H9 (cell line): ENCODE measurements around the gene CHCHD6. TPM values are rescaled to one million over a fixed set of nuclear protein-coding genes. Genes with fewer than 3 reads are reported as not detected.

Source experiments
- DNase-seq: peaks from one replicate; pipeline ENCODE4 v3.0.0-alpha.2; 2017
- H2AFZ ChIP-seq: one replicate; pipeline ENCODE4 v1.6.1; 2013; ENCODE audit warnings: mild to moderate bottlenecking, low read length, control low read depth, moderate library complexity
- H2AK5ac ChIP-seq: 2 replicates; pipeline ENCODE4 v1.6.1; 2013; ENCODE audit warnings: low read length, control low read depth, mixed read lengths; ENCODE audit not compliant: insufficient read length
- H2BK120ac ChIP-seq: one replicate; pipeline ENCODE4 v1.6.1; 2013; ENCODE audit warnings: low read depth, mild to moderate bottlenecking, low read length, control low read depth, inconsistent platforms; ENCODE audit not compliant: poor library complexity, severe bottlenecking
- H2BK12ac ChIP-seq: 2 replicates; pipeline ENCODE4 v1.6.1; 2013; ENCODE audit warnings: low read length, control low read depth, mixed read lengths, low read depth; ENCODE audit not compliant: insufficient read length
- H2BK15ac ChIP-seq: 2 replicates; pipeline ENCODE4 v1.6.1; 2013; ENCODE audit warnings: low read depth, low read length, control low read depth
- H2BK20ac ChIP-seq: one replicate; pipeline ENCODE4 v1.6.1; 2013; ENCODE audit warnings: low read depth, mild to moderate bottlenecking, low read length, control low read depth, inconsistent platforms; ENCODE audit not compliant: poor library complexity, severe bottlenecking
- H2BK5ac ChIP-seq: 2 replicates; pipeline ENCODE4 v1.6.1; 2013; ENCODE audit warnings: low read length, control low read depth, mixed read lengths; ENCODE audit not compliant: insufficient read length
- H3K14ac ChIP-seq: 2 replicates; pipeline ENCODE4 v1.6.1; 2013; ENCODE audit warnings: low read length, control low read depth; ENCODE audit not compliant: insufficient read depth
- H3K18ac ChIP-seq: 2 replicates; pipeline ENCODE4 v1.6.1; 2013; ENCODE audit warnings: low read depth, mild to moderate bottlenecking, mixed read lengths, low read length, control low read depth; ENCODE audit not compliant: insufficient read length
- H3K23ac ChIP-seq: 2 replicates; pipeline ENCODE4 v1.6.1; 2013; ENCODE audit warnings: low read length, control low read depth, mixed read lengths, low read depth; ENCODE audit not compliant: insufficient read length
- H3K23me2 ChIP-seq: 2 replicates; pipeline ENCODE4 v1.6.1; 2013; ENCODE audit warnings: low read depth, mild to moderate bottlenecking, mixed read lengths, low read length, control low read depth; ENCODE audit not compliant: insufficient read length, poor library complexity, severe bottlenecking
- H3K27ac ChIP-seq: 2 replicates; pipeline ENCODE4 v1.5.1; 2013; ENCODE audit warnings: low read length, control low read depth, mixed read lengths, low read depth; ENCODE audit not compliant: insufficient read length
- H3K27me3 ChIP-seq: 2 replicates; pipeline ENCODE4 v1.6.1; 2013; ENCODE audit warnings: low read length, control low read depth, inconsistent platforms; ENCODE audit not compliant: insufficient read depth
- H3K4ac ChIP-seq: 2 replicates; pipeline ENCODE4 v1.6.1; 2013; ENCODE audit warnings: low read depth, mild to moderate bottlenecking, control low read depth, inconsistent platforms, low read length, moderate library complexity
- H3K4me1 ChIP-seq: 2 replicates; pipeline ENCODE4 v1.6.1; 2013; ENCODE audit warnings: low read length, control low read depth, inconsistent platforms; ENCODE audit not compliant: insufficient read depth
- H3K4me2 ChIP-seq: 2 replicates; pipeline ENCODE4 v1.6.1; 2013; ENCODE audit warnings: low read length, control low read depth, mixed read lengths; ENCODE audit not compliant: insufficient read length, insufficient read depth
- H3K56ac ChIP-seq: 2 replicates; pipeline ENCODE4 v1.6.1; 2013; ENCODE audit warnings: low read depth, mild to moderate bottlenecking, mixed read lengths, low read length, control low read depth; ENCODE audit not compliant: insufficient read length
- H3K79me1 ChIP-seq: 2 replicates; pipeline ENCODE4 v1.6.1; 2013; ENCODE audit warnings: low read depth, mild to moderate bottlenecking, moderate library complexity, low read length, control low read depth, inconsistent platforms; ENCODE audit not compliant: insufficient read depth, poor library complexity, severe bottlenecking
- H3K79me2 ChIP-seq: 2 replicates; pipeline ENCODE4 v1.6.1; 2013; ENCODE audit warnings: low read length, control low read depth, inconsistent platforms; ENCODE audit not compliant: insufficient read depth
- H3K9ac ChIP-seq: 2 replicates; pipeline ENCODE4 v1.6.1; 2013; ENCODE audit warnings: low read length, control low read depth, mixed read lengths; ENCODE audit not compliant: insufficient read length; ENCODE audit errors: extremely low read depth
- H3K9me3 ChIP-seq: one replicate; pipeline ENCODE4 v1.6.1; 2013; ENCODE audit warnings: low read depth, low read length, inconsistent platforms; ENCODE audit not compliant: control insufficient read depth
- H3T11ph ChIP-seq: one replicate; pipeline ENCODE4 v1.6.1; 2013; ENCODE audit warnings: mild to moderate bottlenecking, low read length, control low read depth, inconsistent platforms
- H4K20me1 ChIP-seq: one replicate; pipeline ENCODE4 v1.6.1; 2013; ENCODE audit not compliant: control insufficient read depth, insufficient read length, insufficient read depth
- H4K5ac ChIP-seq: 2 replicates; pipeline ENCODE4 v1.6.1; 2013; ENCODE audit warnings: low read depth, mild to moderate bottlenecking, mixed read lengths, low read length, control low read depth; ENCODE audit not compliant: insufficient read length
- H4K8ac ChIP-seq: replicated peaks from 2 replicates; pipeline ENCODE4 v1.6.1; 2013; ENCODE audit warnings: low read length, control low read depth, mixed read lengths, low read depth; ENCODE audit not compliant: insufficient read length
- H4K91ac ChIP-seq: 2 replicates; pipeline ENCODE4 v1.6.1; 2013; ENCODE audit warnings: low read depth, mild to moderate bottlenecking, moderate library complexity, mixed read lengths, low read length, control low read depth; ENCODE audit not compliant: insufficient read length
- H3K27ac Mint-ChIP-seq, 3 experiments: 2 replicates in 2 of 3; 3 replicates in 1 of 3; pipeline ENCODE4 v1.8.0; 2020 to 2021; ENCODE audit warnings: mixed read lengths in 3 of 3, mild to moderate bottlenecking in 1 of 3, moderate library complexity in 1 of 3
- H3K27me3 Mint-ChIP-seq: 2 replicates; pipeline ENCODE4 v1.8.0; 2021; ENCODE audit warnings: low read depth, mild to moderate bottlenecking, moderate library complexity, mixed read lengths
- H3K36me3 Mint-ChIP-seq, 3 experiments: 2 replicates in 2 of 3; 3 replicates in 1 of 3; pipeline ENCODE4 v1.8.0; 2020 to 2021; ENCODE audit warnings: low read depth in 3 of 3, mixed read lengths in 3 of 3; ENCODE audit not compliant: insufficient read depth in 1 of 3
- H3K4me1 Mint-ChIP-seq, 2 experiments: 2 replicates each; pipeline ENCODE4 v1.8.0; 2020; ENCODE audit warnings: mixed read lengths in 2 of 2
- H3K4me3 Mint-ChIP-seq, 2 experiments: 2 replicates in 1 of 2; 3 replicates in 1 of 2; pipeline ENCODE4 v1.8.0; 2020 to 2021; ENCODE audit warnings: mild to moderate bottlenecking in 2 of 2, mixed read lengths in 2 of 2, moderate library complexity in 1 of 2
- H3K9me3 Mint-ChIP-seq, 2 experiments: 2 replicates in 1 of 2; 3 replicates in 1 of 2; pipeline ENCODE4 v1.8.0; 2020; ENCODE audit warnings: mild to moderate bottlenecking in 2 of 2, mixed read lengths in 2 of 2, moderate library complexity in 1 of 2
- CTCF ChIP-seq: fragments of 200-600 bp; sonication (generic); conservative IDR thresholded peaks from 3 replicates; pipeline ENCODE4 v1.8.0; 2021; ENCODE audit warnings: antibody characterized with exemption, mild to moderate bottlenecking
- WGBS: extraction: QIAGEN DNeasy Blood & Tissue Kit; methylation state at CpG from one replicate; pipeline ENCODE4 v1.1.7; 2013; ENCODE audit warnings: missing lambda C conversion rate, low lambda C conversion rate, mixed read lengths; ENCODE audit not compliant: insufficient read length; ENCODE audit errors: extremely low coverage; 5-methylcytosine and 5-hydroxymethylcytosine counted together
- total RNA-seq: library from RNA; stranded (reverse); gene quantifications from 2 replicates; pipeline ENCODE4 v1.2.1, GENCODE V29; 2021

The CHCHD6 gene
- total RNA-seq, 1 experiment from 2014 or later: 34.2 TPM

- no peak for TF ChIP-seq CTCF
- H2BK15ac ChIP-seq: no peak overlapping the region
- Mint-ChIP-seq H3K27ac (no peak overlapping the region), H3K36me3 (no peaks in the 10 kb centered on the region), H3K27me3 (peaks cover 15% of the 10 kb centered on the region), H3K4me3 (no peak overlapping the region), H3K9me3 (no peaks in the 10 kb centered on the region), H3K4me1 (peaks cover 6 to 21% of the 10 kb centered on the region in 2 experiments)
- no peaks in the 10 kb centered on the region for H3K79me1 ChIP-seq
- H3K14ac ChIP-seq: no peak overlapping the region
- no peak for DNase-seq
- no peak overlapping the region for H3K18ac ChIP-seq
- H3T11ph ChIP-seq: no peak overlapping the region
- H4K5ac ChIP-seq: no peak overlapping the region
- no CpG with 5 or more reads among the region's 15 CpGs for WGBS
- no peak overlapping the region for H2BK5ac ChIP-seq
- H2AFZ ChIP-seq: no peak overlapping the region
- H3K4ac ChIP-seq: no peak overlapping the region
- no peak overlapping the region for H3K56ac ChIP-seq
- no peak overlapping the region for H2BK20ac ChIP-seq
- peaks cover 2% of the 10 kb centered on the region for H3K23me2 ChIP-seq
- H3K4me2 ChIP-seq: no peak overlapping the region
- H4K91ac ChIP-seq: no peak overlapping the region
- no peaks in the 10 kb centered on the region for H3K79me2 ChIP-seq
- no peak overlapping the region for H3K9ac ChIP-seq
- H4K8ac ChIP-seq: no peak overlapping the region
- no peaks in the 10 kb centered on the region for H3K4me1 ChIP-seq
- H3K9me3 ChIP-seq: no peaks in the 10 kb centered on the region
- no peak overlapping the region for H2AK5ac ChIP-seq
- H3K27me3 ChIP-seq: no peaks in the 10 kb centered on the region
- H2BK12ac ChIP-seq: no peak overlapping the region
- H4K20me1 ChIP-seq: no peaks in the 10 kb centered on the region
- no peak overlapping the region for H2BK120ac ChIP-seq
- no peak overlapping the region for H3K27ac ChIP-seq
- no peak overlapping the region for H3K23ac ChIP-seq
These were observed 37.1 kb upstream of the CHCHD6 start for GRCh38 chr3:126666658-126667528.
